Ovary (tissue), 3 donors: ENCODE measurements around the gene CXCL14.
"Not testable (repeated sequence)": the region's sequence is repeated elsewhere in the genome, so short reads cannot be mapped to it uniquely, and the experiment has no call there.

Experiments used
- CTCF ChIP-seq, 3 donors: fragments of 450-650 bp in 2 of 3; fragments of 200-600 bp in 1 of 3; IDR thresholded peaks; one replicate each; pipeline versions ENCODE4 v1.5.1 to v1.8.0; 2016 to 2022; ENCODE audit warnings: antibody characterized with exemption in 3 of 3, mild to moderate bottlenecking in 1 of 3
- POLR2A ChIP-seq: fragments of 450-650 bp; IDR thresholded peaks from one replicate; pipeline ENCODE4 v1.6.1; 2017; ENCODE audit warnings: antibody characterized with exemption, mild to moderate bottlenecking, moderate library complexity
- donor health status: DM: no; HTN: no; CAD: no.

GRCh38 chr5:135529576-135529975 lies 49.2 kb downstream of the CXCL14 start:
- TF ChIP-seq POLR2A; CTCF (IDR thresholded peaks at IDR 0.05): not testable (repeated sequence)
